A673 (cell line): ENCODE measurements around the gene SLMAP.

Experiments
- EZH2 ChIP-seq: fragments of 200-600 bp; sonication (generic); IDR thresholded peaks from 2 replicates; pipeline ENCODE4 v1.6.1; 2017; ENCODE audit warnings: borderline replicate concordance, low read depth, mild to moderate bottlenecking, mixed read lengths, antibody characterized with exemption, low read length; ENCODE audit not compliant: poor library complexity, severe bottlenecking
- TF ChIP-seq, protein P1 (sequence below): fragments of 300-800, 200-600 bp; sonication (generic); conservative IDR thresholded peaks from 2 replicates; pipeline ENCODE4 v1.5.1; 2017; ENCODE audit warnings: low read depth, mild to moderate bottlenecking, antibody characterized with exemption, low read length, moderate library complexity, mixed read lengths

- TF ChIP-seq, protein P1, sequence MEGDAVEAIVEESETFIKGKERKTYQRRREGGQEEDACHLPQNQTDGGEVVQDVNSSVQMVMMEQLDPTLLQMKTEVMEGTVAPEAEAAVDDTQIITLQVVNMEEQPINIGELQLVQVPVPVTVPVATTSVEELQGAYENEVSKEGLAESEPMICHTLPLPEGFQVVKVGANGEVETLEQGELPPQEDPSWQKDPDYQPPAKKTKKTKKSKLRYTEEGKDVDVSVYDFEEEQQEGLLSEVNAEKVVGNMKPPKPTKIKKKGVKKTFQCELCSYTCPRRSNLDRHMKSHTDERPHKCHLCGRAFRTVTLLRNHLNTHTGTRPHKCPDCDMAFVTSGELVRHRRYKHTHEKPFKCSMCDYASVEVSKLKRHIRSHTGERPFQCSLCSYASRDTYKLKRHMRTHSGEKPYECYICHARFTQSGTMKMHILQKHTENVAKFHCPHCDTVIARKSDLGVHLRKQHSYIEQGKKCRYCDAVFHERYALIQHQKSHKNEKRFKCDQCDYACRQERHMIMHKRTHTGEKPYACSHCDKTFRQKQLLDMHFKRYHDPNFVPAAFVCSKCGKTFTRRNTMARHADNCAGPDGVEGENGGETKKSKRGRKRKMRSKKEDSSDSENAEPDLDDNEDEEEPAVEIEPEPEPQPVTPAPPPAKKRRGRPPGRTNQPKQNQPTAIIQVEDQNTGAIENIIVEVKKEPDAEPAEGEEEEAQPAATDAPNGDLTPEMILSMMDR = no peak
- no peak for TF ChIP-seq EZH2
Measured at GRCh38 chr3:57929988-57930387, 173.9 kb downstream of the SLMAP start.
